Astrocyte (in vitro differentiated cells and primary cell): ENCODE data around the gene HOXD10. TPM values are rescaled to one million over a fixed set of nuclear protein-coding genes. Genes with fewer than 3 reads are reported as not detected.

Experiments used
- DNase-seq: peaks from one replicate; pipeline ENCODE4 v3.0.0-alpha.2; 2010; ENCODE audit warnings: low read depth
- FAIRE-seq: peaks from 2 replicates; lab custom pipeline; 2011; peaks lifted over from hg19 to GRCh38; lab: Jason Lieb, UNC
- H2AFZ ChIP-seq: 2 replicates; pipeline ENCODE4 v1.6.0; 2012; ENCODE audit warnings: low read depth, low read length, inconsistent platforms
- H3K27ac ChIP-seq: 2 replicates; pipeline ENCODE4 v1.5.1; 2011; ENCODE audit warnings: low read depth, low read length, inconsistent platforms
- H3K27me3 ChIP-seq: 2 replicates; pipeline ENCODE4 v1.6.0; 2011; ENCODE audit warnings: low read length, inconsistent platforms; ENCODE audit not compliant: insufficient read depth
- H3K36me3 ChIP-seq: 2 replicates; pipeline ENCODE4 v1.5.1; 2011; ENCODE audit warnings: low read length, inconsistent platforms; ENCODE audit not compliant: insufficient read depth
- H3K4me1 ChIP-seq: 2 replicates; pipeline ENCODE4 v1.5.1; 2011; ENCODE audit warnings: low read length, inconsistent platforms; ENCODE audit not compliant: insufficient read depth
- H3K4me2 ChIP-seq: 2 replicates; pipeline ENCODE4 v1.6.0; 2012; ENCODE audit warnings: low read length, inconsistent platforms
- H3K4me3 ChIP-seq: 2 replicates; pipeline ENCODE4 v1.5.1; 2011; ENCODE audit warnings: low read depth, mild to moderate bottlenecking, low read length, inconsistent platforms; ENCODE audit not compliant: insufficient read depth
- H3K79me2 ChIP-seq: 2 replicates; pipeline ENCODE4 v1.6.0; 2012; ENCODE audit warnings: mild to moderate bottlenecking, low read length, inconsistent platforms; ENCODE audit not compliant: insufficient read depth
- H3K9ac ChIP-seq: 2 replicates; pipeline ENCODE4 v1.6.0; 2012; ENCODE audit warnings: mild to moderate bottlenecking, low read length, inconsistent platforms
- H3K9me3 ChIP-seq: 2 replicates; pipeline ENCODE4 v1.5.1; 2012; ENCODE audit warnings: low read depth, mild to moderate bottlenecking, low read length, inconsistent platforms; ENCODE audit not compliant: insufficient read depth
- H4K20me1 ChIP-seq: 2 replicates; pipeline ENCODE4 v1.6.0; 2012; ENCODE audit warnings: low read length, inconsistent platforms; ENCODE audit not compliant: insufficient read depth
- H3K27ac Mint-ChIP-seq: one replicate; pipeline ENCODE4 v1.8.0; 2021; ENCODE audit warnings: mild to moderate bottlenecking, mixed read lengths; ENCODE audit not compliant: unreplicated experiment
- H3K27me3 Mint-ChIP-seq: one replicate; pipeline ENCODE4 v1.8.0; 2021; ENCODE audit warnings: low read depth, mixed read lengths; ENCODE audit not compliant: unreplicated experiment
- H3K36me3 Mint-ChIP-seq: one replicate; pipeline ENCODE4 v1.8.0; 2021; ENCODE audit warnings: low read depth, mixed read lengths; ENCODE audit not compliant: unreplicated experiment
- H3K4me1 Mint-ChIP-seq: one replicate; pipeline ENCODE4 v1.8.0; 2021; ENCODE audit warnings: low read depth, mixed read lengths; ENCODE audit not compliant: unreplicated experiment
- H3K4me3 Mint-ChIP-seq: one replicate; pipeline ENCODE4 v1.8.0; 2021; ENCODE audit warnings: mild to moderate bottlenecking, moderate library complexity, mixed read lengths; ENCODE audit not compliant: unreplicated experiment
- H3K9me3 Mint-ChIP-seq: one replicate; pipeline ENCODE4 v1.8.0; 2021; ENCODE audit warnings: mild to moderate bottlenecking, mixed read lengths; ENCODE audit not compliant: unreplicated experiment
- CTCF ChIP-seq: IDR thresholded peaks from 2 replicates; pipeline ENCODE4 v1.5.1; 2011; ENCODE audit warnings: low read depth, mild to moderate bottlenecking, inconsistent platforms, low read length, moderate library complexity; ENCODE audit not compliant: insufficient read depth
- EZH2 ChIP-seq: IDR thresholded peaks from 2 replicates; pipeline ENCODE4 v1.6.1; 2012; ENCODE audit warnings: mild to moderate bottlenecking, low read length, inconsistent platforms; ENCODE audit not compliant: insufficient read depth
- total RNA-seq: library from RNA; stranded (reverse); gene quantifications from 2 replicates; pipeline ENCODE4 v1.2.1, GENCODE V29; 2021

HOXD10 gene
- total RNA-seq, 1 donor from 2014 or later, result not detected

- H3K27ac Mint-ChIP-seq, result peak overlapping the region; percentile 41
- TF ChIP-seq EZH2 (peak; percentile 79), CTCF (no peak)
- H3K27me3 Mint-ChIP-seq, result peaks cover 82% of the 10 kb centered on the region
- no peaks in the 10 kb centered on the region for H3K36me3 Mint-ChIP-seq
- H3K79me2 ChIP-seq, result no peaks in the 10 kb centered on the region
- H3K4me1 Mint-ChIP-seq, result peaks cover 3% of the 10 kb centered on the region
- H3K36me3 ChIP-seq, result no peaks in the 10 kb centered on the region
- no peak for DNase-seq
- FAIRE-seq, result no peak
- peak overlapping the region; percentile 38 for H3K4me3 ChIP-seq
- H3K9ac ChIP-seq, result no peak overlapping the region
- H3K9me3 ChIP-seq, result no peaks in the 10 kb centered on the region
- peak overlapping the region; percentile 80 for H3K4me2 ChIP-seq
- no peak overlapping the region for H2AFZ ChIP-seq
- peak overlapping the region; percentile 67 for H3K4me3 Mint-ChIP-seq
- peaks cover 27% of the 10 kb centered on the region for H3K9me3 Mint-ChIP-seq
- H3K4me1 ChIP-seq, result no peaks in the 10 kb centered on the region
- H3K27ac ChIP-seq, result no peak overlapping the region
- H3K27me3 ChIP-seq, result peaks cover 90% of the 10 kb centered on the region
- no peaks in the 10 kb centered on the region for H4K20me1 ChIP-seq
These were observed 15.9 kb downstream of the HOXD10 start for GRCh38 chr2:176132205-176133171.

- no peak overlapping the region for H2AFZ ChIP-seq
- peaks cover 28% of the 10 kb centered on the region for H3K9me3 Mint-ChIP-seq
- no peak overlapping the region for H3K4me3 Mint-ChIP-seq
- no peak for DNase-seq
- H3K27ac Mint-ChIP-seq, result no peak overlapping the region
- H4K20me1 ChIP-seq, result no peaks in the 10 kb centered on the region
- H3K4me1 Mint-ChIP-seq, result peaks cover 2% of the 10 kb centered on the region
- H3K79me2 ChIP-seq, result no peaks in the 10 kb centered on the region
- TF ChIP-seq CTCF (no peak), EZH2 (no peak)
- no peaks in the 10 kb centered on the region for H3K36me3 ChIP-seq
- peaks cover 83% of the 10 kb centered on the region for H3K27me3 Mint-ChIP-seq
- H3K27ac ChIP-seq, result no peak overlapping the region
- no peaks in the 10 kb centered on the region for H3K36me3 Mint-ChIP-seq
- peaks cover 90% of the 10 kb centered on the region for H3K27me3 ChIP-seq
- no peak overlapping the region for H3K4me2 ChIP-seq
- no peak overlapping the region for H3K4me3 ChIP-seq
- H3K9me3 ChIP-seq, result no peaks in the 10 kb centered on the region
- no peaks in the 10 kb centered on the region for H3K4me1 ChIP-seq
- no peak for FAIRE-seq
- no peak overlapping the region for H3K9ac ChIP-seq
These were observed 16.8 kb downstream of the HOXD10 start for GRCh38 chr2:176133389-176133788.

- Mint-ChIP-seq H3K27me3 (peaks cover 85% of the 10 kb centered on the region), H3K9me3 (peaks cover 34% of the 10 kb centered on the region), H3K4me3 (no peak overlapping the region), H3K4me1 (no peaks in the 10 kb centered on the region), H3K36me3 (no peaks in the 10 kb centered on the region), H3K27ac (no peak overlapping the region)
- H3K27ac ChIP-seq, result no peak overlapping the region
- H3K79me2 ChIP-seq, result no peaks in the 10 kb centered on the region
- TF ChIP-seq CTCF, result no peak
- no peak for TF ChIP-seq EZH2
- H3K36me3 ChIP-seq, result no peaks in the 10 kb centered on the region
- peaks cover 3% of the 10 kb centered on the region for H3K9me3 ChIP-seq
- H3K27me3 ChIP-seq, result peaks cover 90% of the 10 kb centered on the region
- no peak overlapping the region for H3K4me2 ChIP-seq
- H2AFZ ChIP-seq, result no peak overlapping the region
- no peak for FAIRE-seq
- no peak overlapping the region for H3K9ac ChIP-seq
- H3K4me1 ChIP-seq, result no peaks in the 10 kb centered on the region
- DNase-seq, result no peak
- no peaks in the 10 kb centered on the region for H4K20me1 ChIP-seq
- H3K4me3 ChIP-seq, result no peak overlapping the region
These were observed 17.5 kb downstream of the HOXD10 start for GRCh38 chr2:176134035-176134434.
